HCEC 1CT (cell line): Measurements from ENCODE around the gene CDKN1C.
"Not testable (repeated sequence)": the region's sequence is repeated elsewhere in the genome, so short reads cannot be mapped to it uniquely, and the experiment has no call there.

Experiments
- DNase-seq: peaks from one replicate; pipeline ENCODE4 v3.0.0-alpha.2; 2017

Gene CDKN1C

GRCh38 chr11:2922655-2923054 lies 37.1 kb upstream of the CDKN1C start:
- no peak for DNase-seq

GRCh38 chr11:2921742-2922493 lies 36.3 kb upstream of the CDKN1C start:
- no peak for DNase-seq

- no peak for DNase-seq
These were observed 35.7 kb upstream of the CDKN1C start for GRCh38 chr11:2921261-2921660.

DNA sequence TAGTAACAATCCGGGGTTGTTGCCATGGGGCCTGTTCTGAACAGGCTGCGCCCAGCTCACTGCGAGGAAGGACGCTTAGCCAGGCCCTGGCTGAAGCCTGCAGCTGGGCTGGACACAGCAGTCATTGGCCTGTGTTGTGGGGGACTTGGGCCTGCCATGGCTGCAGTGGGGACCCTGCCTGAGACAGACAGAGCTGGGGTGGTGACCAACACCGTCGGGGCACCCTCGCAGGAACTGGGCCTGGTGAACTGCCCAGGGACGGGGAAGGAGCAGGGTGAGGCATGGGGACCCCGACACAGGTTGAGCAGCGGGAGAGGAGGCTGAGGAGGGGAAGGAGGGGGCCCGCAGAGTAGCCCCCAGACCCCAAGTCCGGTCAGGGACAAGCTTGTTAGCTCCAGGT lies 34.8 kb upstream of the CDKN1C start:
- no peak for DNase-seq

DNA sequence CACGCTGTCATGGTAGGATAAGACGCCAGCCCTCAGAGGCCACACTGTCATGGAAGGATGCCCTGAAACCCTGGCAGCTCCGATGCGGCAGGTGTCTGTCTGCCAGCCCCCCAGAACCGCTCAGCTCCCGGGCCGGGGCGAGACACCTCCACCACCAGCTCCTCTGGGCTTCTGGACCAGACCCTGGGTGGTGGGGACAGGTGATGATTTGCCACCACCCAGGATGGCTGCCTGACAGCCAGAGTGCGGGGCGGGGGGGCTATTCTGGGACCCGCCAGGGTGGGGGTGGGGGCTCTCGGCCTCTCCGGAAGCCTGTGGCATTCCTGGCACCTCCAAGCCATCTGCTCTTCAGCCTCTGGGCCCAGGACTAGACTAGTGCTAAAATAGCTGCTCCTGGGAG lies 34.3 kb upstream of the CDKN1C start:
- DNase-seq = no peak

DNA sequence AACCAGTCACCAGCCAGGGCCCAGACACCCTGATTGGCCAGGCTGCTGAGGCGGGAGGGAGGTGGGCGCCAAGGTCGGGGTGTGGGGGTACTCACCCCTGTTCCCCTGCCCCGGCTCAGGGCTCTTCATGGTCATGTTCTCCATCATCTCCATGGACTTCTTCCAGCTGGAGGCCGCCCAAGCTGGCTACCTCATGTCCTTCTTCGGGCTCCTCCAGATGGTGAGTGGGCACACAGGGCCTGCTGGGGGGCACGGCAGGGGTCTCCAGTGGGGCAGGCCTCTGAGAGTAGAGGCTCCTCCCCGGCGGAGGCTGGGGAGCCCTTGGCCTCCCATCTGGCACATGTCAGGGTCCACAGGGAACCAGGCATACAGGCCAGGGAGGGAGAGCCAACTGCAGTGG lies 33.6 kb upstream of the CDKN1C start:
- no peak for DNase-seq

- DNase-seq = no peak
These were observed 32.4 kb upstream of the CDKN1C start for GRCh38 chr11:2917842-2918490.

DNA sequence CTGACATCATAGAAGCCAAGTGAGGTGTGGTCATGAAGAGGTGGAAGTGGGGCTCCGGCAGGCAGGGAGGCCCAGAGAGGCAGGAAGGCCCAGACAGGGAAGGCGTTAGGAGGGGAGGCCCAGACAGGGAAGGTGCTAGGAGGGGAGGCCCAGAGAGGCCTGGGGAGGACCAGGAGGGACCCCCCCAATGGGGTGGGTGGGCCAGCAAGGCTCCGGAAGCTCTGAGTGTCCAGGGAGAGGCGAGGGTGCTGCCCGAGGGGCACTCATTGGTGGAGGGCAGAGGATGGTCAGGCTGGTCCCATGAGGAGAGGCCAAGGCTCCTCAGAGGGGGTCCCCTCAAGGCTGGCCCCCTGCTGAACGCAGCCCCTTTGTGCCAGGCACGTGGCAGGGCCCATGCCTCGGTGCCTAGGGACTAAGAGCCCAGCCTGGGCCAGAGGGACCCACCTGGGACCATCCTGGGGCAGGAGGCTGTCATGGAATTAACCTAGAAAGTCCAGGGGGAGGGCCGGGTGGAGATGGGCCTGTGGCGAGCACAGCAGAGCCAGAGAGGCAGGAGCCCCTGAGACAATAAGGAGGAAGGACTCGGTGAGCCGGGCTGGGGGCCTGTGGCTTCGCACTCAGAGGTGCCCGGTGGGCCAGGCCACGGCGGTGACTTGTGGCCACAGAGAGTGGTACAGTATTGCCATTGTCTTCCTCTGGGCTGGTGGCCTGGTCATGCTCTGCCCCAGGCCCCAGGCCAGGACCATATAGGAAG lies 31.5 kb upstream of the CDKN1C start:
- no peak for DNase-seq

DNA sequence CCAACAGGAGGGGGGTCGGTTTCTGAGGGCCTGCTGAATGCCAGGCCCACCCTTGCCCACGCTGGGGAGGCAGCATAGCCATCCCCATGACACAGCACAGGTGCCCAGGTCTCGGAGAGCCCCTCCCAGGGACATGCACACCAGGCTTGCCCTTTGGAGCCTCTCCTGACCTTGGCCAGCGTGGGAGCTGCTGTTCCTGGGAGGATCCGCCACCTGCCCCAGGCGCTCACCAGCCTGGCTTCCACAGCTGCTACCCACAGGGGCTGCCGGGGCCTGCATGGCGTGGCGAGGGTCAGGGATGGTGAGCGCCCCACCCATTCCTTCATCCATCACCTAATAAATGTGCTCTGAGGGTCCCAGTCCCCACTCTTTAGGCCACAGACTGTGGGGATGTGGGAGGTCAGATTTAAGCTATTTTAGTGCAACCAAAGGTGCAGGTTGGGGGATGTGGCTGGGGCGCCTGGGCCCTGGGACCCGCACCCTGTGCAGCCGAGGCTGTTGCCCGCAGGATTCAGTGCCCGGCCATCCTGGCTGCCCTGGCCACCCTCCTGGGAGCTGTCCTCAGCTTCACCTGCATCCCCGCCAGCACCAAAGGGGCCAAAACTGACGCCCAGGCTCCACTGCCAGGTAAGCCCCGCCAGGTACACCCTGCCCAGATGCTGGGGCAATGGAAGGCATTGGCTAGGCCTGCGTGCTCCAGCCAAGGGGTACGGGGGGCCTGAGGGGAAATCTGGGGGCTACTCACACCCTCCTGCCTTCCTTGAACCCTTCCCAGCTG lies 30.7 kb upstream of the CDKN1C start:
- no peak for DNase-seq

DNA sequence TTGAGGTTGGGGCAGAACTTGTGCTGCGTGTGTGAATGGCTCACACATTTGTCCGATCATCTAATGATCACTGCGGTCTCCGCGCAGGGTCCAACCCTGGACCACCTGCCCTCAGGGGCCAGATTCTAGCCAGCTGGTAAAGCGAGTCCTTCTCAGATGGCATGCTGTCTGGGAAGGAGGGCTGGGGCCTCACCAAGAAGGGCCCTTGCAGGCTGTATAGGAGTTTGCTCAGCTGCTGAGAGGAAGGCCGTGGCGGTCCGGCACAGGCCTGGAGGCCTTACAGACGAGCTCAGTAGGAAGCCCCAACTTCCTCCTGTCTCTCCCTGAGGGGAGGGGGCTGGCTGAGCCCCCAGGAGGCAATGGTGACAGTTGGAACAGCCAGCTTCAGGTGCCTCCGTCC lies 29.9 kb upstream of the CDKN1C start:
- DNase-seq = no peak

DNA sequence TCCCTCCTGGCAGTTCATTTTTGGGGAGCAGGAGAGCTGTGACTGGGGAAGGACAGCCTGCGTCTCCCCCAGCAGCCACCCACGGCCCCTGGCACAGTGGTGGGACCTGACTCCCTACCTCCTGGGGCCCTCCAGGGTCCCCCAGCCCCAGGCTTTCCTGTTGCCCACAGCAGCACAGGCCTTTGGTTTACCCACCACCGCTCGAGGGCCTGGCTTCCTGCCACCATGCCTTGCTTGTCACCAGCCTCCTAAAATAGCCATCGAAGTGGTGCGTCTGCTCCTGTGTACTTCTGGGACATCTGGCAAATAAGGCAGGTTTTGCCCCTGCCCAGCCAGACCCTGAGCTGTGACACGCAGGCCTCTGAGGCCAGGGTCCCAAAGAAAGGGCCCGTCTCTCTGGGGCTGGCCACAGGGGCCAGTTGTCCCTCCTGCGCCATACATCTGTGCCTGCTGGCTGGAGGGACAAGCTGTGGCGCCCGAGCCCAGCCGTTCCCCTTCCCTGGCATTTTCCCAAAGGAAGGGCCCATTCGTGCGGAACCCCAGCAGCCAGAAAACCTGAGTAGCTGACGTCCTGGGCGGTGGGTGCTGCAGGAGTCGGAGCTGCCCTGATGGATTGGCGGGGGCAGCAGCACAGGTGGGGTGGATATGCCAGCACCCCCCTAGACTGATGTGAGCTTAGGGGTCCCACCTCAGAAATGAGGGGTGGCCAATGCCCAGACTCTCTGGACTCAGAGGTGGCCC lies 29.1 kb upstream of the CDKN1C start:
- DNase-seq = no peak

DNA sequence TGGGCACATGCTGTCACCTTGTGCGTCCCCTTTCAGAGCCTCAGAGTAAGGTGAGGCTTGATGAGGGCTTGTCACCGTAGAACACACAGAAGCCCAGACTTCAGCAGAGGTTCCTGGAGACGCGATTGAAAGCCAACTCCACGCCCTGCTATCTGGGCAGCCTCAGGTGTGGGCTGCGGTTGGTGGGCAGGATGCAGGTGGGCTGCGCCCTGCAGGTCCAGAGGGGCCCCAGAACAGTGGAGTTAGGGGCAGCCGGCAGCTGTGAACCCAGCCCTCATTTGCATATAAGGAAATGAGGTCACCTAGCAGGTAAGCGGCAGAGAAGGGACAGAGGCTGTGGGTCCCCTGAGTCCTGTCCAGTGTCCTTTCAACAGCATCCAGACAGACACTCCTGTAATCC lies 28.2 kb upstream of the CDKN1C start:
- no peak for DNase-seq

GRCh38 chr11:2913019-2913431 lies 27.4 kb upstream of the CDKN1C start:
- peak; percentile 28 for DNase-seq

- DNase-seq = peak; percentile 42
These were observed 26.9 kb upstream of the CDKN1C start for GRCh38 chr11:2912498-2912897.

DNA sequence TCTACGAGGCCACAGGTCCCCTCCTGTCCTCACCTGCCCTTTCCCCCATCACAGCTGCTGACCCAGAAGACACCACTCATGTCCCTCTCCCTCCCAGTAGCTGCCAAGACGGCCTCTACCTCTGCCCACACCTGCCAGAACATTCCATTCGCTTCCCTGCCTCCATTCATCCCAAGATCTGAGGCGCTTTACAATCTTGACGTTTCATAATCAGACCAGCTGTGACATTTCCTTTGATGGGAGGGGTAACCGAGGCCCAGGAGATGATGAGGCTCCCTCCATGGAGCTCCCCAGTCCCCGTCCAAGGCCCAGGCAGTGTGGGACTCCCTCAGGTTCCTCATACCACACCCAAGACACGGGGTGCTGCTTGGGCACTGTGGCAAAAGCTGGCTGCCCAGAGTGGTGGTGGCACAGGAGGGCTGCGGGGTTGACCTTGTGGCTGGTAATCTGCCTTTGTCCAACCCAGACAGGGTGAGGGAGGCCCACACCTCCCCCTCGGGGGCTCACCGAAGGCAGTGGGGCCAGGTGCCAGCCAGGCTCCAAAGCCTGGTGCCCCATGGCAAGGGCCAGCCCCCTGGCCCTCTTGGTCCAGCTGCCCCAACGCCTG lies 26.3 kb upstream of the CDKN1C start:
- no peak for DNase-seq

DNA sequence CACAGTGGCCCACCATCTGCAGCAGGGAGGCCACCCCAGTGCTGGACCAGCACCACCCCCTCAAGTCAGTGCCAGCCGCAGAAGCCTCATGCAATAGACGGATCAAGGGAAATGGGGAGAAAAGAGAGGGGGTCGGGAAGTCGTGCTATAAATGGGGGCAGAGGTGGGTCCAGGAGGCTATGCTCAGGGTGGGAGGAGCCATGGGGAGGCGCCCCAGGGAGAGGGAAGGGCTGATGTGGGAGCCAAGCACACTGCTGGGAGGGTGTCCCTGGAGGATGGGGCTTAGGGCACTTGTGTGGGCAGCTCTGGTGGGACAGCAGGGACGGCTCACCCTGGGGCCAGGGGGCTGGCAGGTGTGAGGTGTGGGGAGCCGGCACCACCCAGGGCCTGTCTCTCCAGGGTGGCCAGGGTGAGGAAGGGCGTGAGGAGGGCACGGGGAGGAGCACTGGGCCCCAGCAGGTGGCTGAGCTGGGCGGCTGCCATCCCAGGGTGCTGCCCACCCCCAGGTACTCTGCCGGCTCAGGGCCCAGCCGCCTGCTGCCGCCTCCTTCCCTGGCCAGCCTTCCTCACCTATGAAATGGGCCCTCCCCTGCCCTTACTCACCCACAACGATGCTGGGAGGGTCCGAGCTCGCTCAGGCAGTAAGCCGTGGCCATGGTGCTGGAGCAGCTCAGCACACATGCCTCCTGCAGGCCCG lies 25.7 kb upstream of the CDKN1C start:
- DNase-seq = no peak

DNA sequence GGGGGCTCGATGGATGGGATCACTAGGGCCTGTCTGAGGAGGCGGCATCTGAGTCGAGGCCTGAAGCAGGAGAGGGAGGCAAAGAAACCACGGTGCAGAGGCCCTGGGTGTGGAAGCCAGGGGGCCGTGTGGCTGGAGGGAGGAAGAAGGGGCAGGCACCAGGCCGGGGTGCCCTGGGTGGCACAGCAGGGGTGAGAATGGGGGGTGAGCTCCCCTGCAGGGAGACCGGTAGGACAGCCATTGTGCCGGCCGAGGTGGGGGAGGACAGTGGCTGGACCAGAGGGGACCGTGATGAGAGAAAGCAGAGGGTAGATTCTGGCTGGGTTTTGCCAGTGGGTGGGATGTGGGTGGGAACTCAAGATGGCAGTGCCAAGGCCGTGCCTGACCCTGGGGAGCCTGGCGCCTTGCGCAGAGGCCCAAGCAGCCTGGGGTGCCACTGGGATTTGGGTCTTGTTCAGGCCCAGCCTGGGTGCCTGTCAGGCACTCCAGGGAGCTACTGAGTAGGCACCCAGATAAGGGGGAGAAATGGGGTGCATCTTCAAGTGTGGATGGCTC lies 24.9 kb upstream of the CDKN1C start:
- DNase-seq = no peak

DNA sequence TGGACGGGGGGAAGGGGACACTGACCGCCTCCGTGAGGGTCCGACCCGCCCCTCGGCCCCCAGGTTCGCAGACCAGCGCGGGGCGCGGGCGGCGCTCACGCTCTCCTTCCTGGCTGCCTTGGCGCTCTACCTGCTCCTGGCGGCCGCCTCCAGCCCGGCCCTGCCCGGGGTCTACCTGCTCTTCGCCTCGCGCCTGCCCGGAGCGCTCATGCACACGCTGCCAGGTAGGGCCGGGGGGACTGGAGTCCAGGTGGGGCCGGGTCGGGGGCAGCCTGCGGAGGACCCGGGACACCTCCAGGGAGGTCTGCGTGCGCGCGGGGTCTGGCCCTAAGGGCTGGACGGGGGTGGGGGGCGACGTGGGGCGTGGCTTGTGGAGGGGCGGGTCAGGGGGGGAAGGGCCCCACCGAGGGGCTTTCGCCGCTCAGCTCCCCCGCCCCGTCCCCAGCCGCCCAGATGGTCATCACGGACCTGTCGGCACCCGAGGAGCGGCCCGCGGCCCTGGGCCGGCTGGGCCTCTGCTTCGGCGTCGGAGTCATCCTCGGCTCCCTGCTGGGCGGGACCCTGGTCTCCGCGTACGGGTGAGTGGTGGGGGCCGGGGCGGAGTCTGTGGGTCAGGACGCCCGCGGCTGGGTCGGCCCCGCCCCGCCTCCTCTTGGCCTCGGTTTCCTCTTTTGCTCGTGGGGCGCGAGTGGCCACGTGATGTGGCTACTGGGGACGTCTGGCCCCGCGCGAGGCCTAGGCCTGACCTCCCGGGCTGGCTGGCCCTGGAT lies 23.7 kb upstream of the CDKN1C start:
- no peak for DNase-seq

GRCh38 chr11:2908130-2908529 lies 22.6 kb upstream of the CDKN1C start:
- DNase-seq = no peak

GRCh38 chr11:2905299-2905698 lies 19.7 kb upstream of the CDKN1C start:
- DNase-seq = not testable (repeated sequence)
